Stimulated activated CD4-positive, alpha-beta T cell treated with anti-CD3 and anti-CD28 coated beads, Interleukin-4, amount 100 ng/mL, for 4 hours (primary cell): Measurements from ENCODE around the gene RPL28.
"Not testable (repeated sequence)": the region's sequence is repeated elsewhere in the genome, so short reads cannot be mapped to it uniquely, and the experiment has no call there.

Experiments
- DNase-seq, 2 experiments: peaks; one replicate each; pipeline ENCODE4 v3.0.0-alpha.2; 2020

RPL28 gene

GRCh38 chr19:55398200-55398925, 12.6 kb downstream of the RPL28 start:
- DNase-seq, result no peak

GRCh38 chr19:55400281-55401087, 14.8 kb downstream of the RPL28 start:
- no peak for DNase-seq

- not testable (repeated sequence) for DNase-seq
Measured at GRCh38 chr19:55401390-55401789, 15.7 kb downstream of the RPL28 start.

GRCh38 chr19:55402509-55402908, 16.8 kb downstream of the RPL28 start:
- DNase-seq, result no peak

GRCh38 chr19:55405638-55406037, 19.9 kb downstream of the RPL28 start:
- no peak for DNase-seq

GRCh38 chr19:55406091-55406825, 20.5 kb downstream of the RPL28 start:
- DNase-seq, result no peak

GRCh38 chr19:55406826-55407549, 21.3 kb downstream of the RPL28 start:
- DNase-seq, result no peak

GRCh38 chr19:55407550-55407799, 21.7 kb downstream of the RPL28 start, which contains the start of gene UBE2S:
Gene UBE2S, minus strand, starts transcription at chr19:55407788. Its CDS starts 199 bp downstream, at chr19:55407589.
- not testable (repeated sequence) for DNase-seq

- peak; percentile 94 to 97 for DNase-seq
Measured at GRCh38 chr19:55407800-55408532, 22.2 kb downstream of the RPL28 start.

- no peak for DNase-seq
Measured at GRCh38 chr19:55408533-55408872, 22.8 kb downstream of the RPL28 start.

GRCh38 chr19:55409179-55409578, 23.4 kb downstream of the RPL28 start:
- DNase-seq, result not testable (repeated sequence)

GRCh38 chr19:55410168-55410567, 24.4 kb downstream of the RPL28 start:
- no peak for DNase-seq

GRCh38 chr19:55418185-55418584, 32.5 kb downstream of the RPL28 start:
- DNase-seq, result peak; percentile 26 to 46

GRCh38 chr19:55419103-55419502, 33.4 kb downstream of the RPL28 start:
- DNase-seq, result no peak

- DNase-seq, result no peak
Measured at GRCh38 chr19:55419624-55420236, 34.0 kb downstream of the RPL28 start.

GRCh38 chr19:55421281-55421680, 35.5 kb downstream of the RPL28 start:
- not testable (repeated sequence) for DNase-seq

GRCh38 chr19:55423225-55424005, 37.7 kb downstream of the RPL28 start:
- no peak for DNase-seq

GRCh38 chr19:55424518-55424917, 38.8 kb downstream of the RPL28 start:
- no peak for DNase-seq

GRCh38 chr19:55426042-55426441, 40.3 kb downstream of the RPL28 start:
- DNase-seq, result no peak

- no peak for DNase-seq
Measured at GRCh38 chr19:55431183-55431582, 45.5 kb downstream of the RPL28 start.
